Measurements from ENCODE around the gene EVL. TPM values are rescaled to one million over a fixed set of nuclear protein-coding genes. Genes with fewer than 3 reads are reported as not detected.

Gene EVL
- total and polyA plus RNA-seq, 2 of the 8 experiments (the other 6 are each of a cell fraction or from before 2014, with no cell fraction given) = 30.7 to 64.6 TPM

GRCh38 chr14:100108840-100109593, 43.8 kb downstream of the EVL start (continued):
- TF ChIP-seq KDM5A (IDR thresholded peaks at IDR 0.05; ENCODE audit: low read length) = no peak

Data from H1 (cell line).